ENCODE results near the gene TMIE. TPM values are rescaled to one million over a fixed set of nuclear protein-coding genes. Genes with fewer than 3 reads are reported as not detected.

Gene TMIE
- total and polyA plus RNA-seq, 2 of the 8 experiments (the other 6 are each of a cell fraction or from before 2014, with no cell fraction given) = 0.45 to 0.67 TPM

DNA sequence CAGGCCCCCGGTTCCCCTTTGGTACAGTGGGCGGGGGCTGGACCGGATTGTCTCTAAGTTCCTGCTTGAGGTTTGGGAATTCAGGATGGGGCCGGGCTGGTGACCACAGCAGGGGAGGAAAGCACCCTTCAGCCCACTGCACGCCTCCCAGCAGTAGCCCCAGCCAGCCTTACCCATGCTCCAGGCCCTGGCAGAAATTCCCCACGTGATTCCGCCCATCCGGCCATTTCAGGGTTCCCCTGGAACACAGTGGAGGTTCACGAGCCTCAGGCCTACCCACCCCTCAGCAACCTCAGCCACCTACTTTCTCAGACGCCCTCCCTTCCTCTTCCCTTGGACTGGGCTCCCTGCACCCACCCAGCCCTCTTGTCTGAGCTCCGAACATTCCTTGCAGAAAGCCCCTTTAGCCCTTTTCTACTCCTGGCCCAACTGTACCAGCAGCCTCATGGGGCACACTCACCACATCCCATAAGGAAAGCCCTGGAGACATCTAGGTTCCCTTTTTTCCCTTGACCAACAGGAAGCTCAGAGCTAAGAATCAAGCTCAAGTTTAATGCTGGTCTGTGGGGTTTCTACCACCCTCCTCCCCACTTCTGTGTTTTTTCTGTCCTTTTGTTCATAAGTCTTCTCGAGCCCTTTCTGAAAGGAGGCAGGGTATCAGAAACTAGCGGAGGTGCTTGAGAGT is 19.2 kb upstream of the TMIE start (continued):
- TF ChIP-seq HDAC2 (IDR thresholded peaks at IDR 0.05; ENCODE audit: borderline replicate concordance in 1 of 2, low read depth in 2 of 2, low read length in 2 of 2) (no peak), BCL11A (IDR thresholded peaks at IDR 0.05; ENCODE audit: low read depth in 2 of 2, low read length in 2 of 2) (no peak), KDM1A (IDR thresholded peaks at IDR 0.05; ENCODE audit: borderline replicate concordance, low read length) (no peak), ASH2L (IDR thresholded peaks at IDR 0.05; ENCODE audit: low read length) (no peak), RAD21 (IDR thresholded peaks at IDR 0.05 in 1 of 2, conservative IDR thresholded peaks at IDR 0.05 in 1 of 2; ENCODE audit: low read depth in 2 of 2, low read length in 2 of 2) (no peak), YY1 (IDR thresholded peaks at IDR 0.05; ENCODE audit: low read depth, low read length) (no peak)
- TF ChIP-seq, protein P1, sequence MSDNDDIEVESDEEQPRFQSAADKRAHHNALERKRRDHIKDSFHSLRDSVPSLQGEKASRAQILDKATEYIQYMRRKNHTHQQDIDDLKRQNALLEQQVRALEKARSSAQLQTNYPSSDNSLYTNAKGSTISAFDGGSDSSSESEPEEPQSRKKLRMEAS (IDR thresholded peaks at IDR 0.05) = no peak
